H1 (cell line): Measurements from ENCODE around the gene SNX30. TPM values are rescaled to one million over a fixed set of nuclear protein-coding genes. Genes with fewer than 3 reads are reported as not detected.

Experiments
- CHD7 ChIP-seq: fragments of 300-600 bp; sonication (generic); IDR thresholded peaks from 2 replicates; pipeline ENCODE4 v1.7.1; 2012; ENCODE audit warnings: low read length, moderate library complexity, mild to moderate bottlenecking, inconsistent platforms; ENCODE audit not compliant: insufficient replicate concordance
- CTCF ChIP-seq, 3 experiments: IDR thresholded peaks; 1 replicate in 2 of 3; 2 replicates in 1 of 3; pipeline versions ENCODE4 v1.5.1 to v1.6.1; 2011; ENCODE audit warnings: low read length in 3 of 3, mild to moderate bottlenecking in 3 of 3, inconsistent platforms in 2 of 3, low read depth in 1 of 3, moderate library complexity in 1 of 3; ENCODE audit not compliant: insufficient read depth in 1 of 3; ENCODE audit errors: control extremely low read depth in 1 of 3
- GABPA ChIP-seq: IDR thresholded peaks from 2 replicates; pipeline ENCODE4 v1.6.1; 2011; ENCODE audit warnings: mild to moderate bottlenecking, low read length, moderate library complexity, borderline replicate concordance; ENCODE audit not compliant: insufficient read depth
- RAD21 ChIP-seq, 2 experiments: IDR thresholded peaks in 1 of 2; conservative IDR thresholded peaks in 1 of 2; 2 replicates each; pipeline ENCODE4 v1.6.1; 2011; ENCODE audit warnings: low read depth in 2 of 2, low read length in 2 of 2, improper control_type of control experiment in 1 of 2, inconsistent platforms in 1 of 2, mild to moderate bottlenecking in 1 of 2, moderate library complexity in 1 of 2
- SIX5 ChIP-seq: IDR thresholded peaks from 2 replicates; pipeline ENCODE4 v1.6.1; 2011; ENCODE audit warnings: mild to moderate bottlenecking, low read depth, low read length
- SP2 ChIP-seq: IDR thresholded peaks from 2 replicates; pipeline ENCODE4 v1.6.1; 2012; ENCODE audit warnings: mild to moderate bottlenecking, low read length, inconsistent platforms
- SP4 ChIP-seq: IDR thresholded peaks from 2 replicates; pipeline ENCODE4 v1.6.1; 2012; ENCODE audit warnings: low read length, inconsistent platforms
- TAF7 ChIP-seq: optimal IDR thresholded peaks from 2 replicates; pipeline ENCODE3; 2011; ENCODE audit warnings: low read depth, mild to moderate bottlenecking, inconsistent platforms, low read length, moderate library complexity, borderline replicate concordance
- polyA plus RNA-seq, 7 experiments: library from polyadenylated mRNA; depleted of rRNA in 3 of 7; stranded (reverse) in 5 of 7; unstranded in 2 of 7; fragments of >200 nt in 5 of 7; fragments of 200-250 nt in 2 of 7; gene quantifications; 1 replicate in 5 of 7; 2 replicates in 1 of 7; 4 replicates in 1 of 7; pipeline versions ENCODE4 v1.2.1 to v1.2.3, GENCODE V29; 2011 to 2013; ENCODE audit warnings: missing spikeins in 2 of 7, mixed read lengths in 2 of 7
- total RNA-seq: library from RNA; stranded (reverse); fragmentation: NEBNext Ultra II Directional; extraction: Animal tissue kit (Norgen Biotek cat#: 25700); gene quantifications from 2 replicates; pipeline ENCODE4 v1.2.1, GENCODE V29; 2021

Gene SNX30
- total and polyA plus RNA-seq, 2 of the 8 experiments (the other 6 are each of a cell fraction or from before 2014, with no cell fraction given), result 4.0 to 12.2 TPM

- TF ChIP-seq CHD7 (no peak), RAD21 (IDR thresholded peaks at IDR 0.05 in 1 of 2, conservative IDR thresholded peaks at IDR 0.05 in 1 of 2; ENCODE audit: low read depth in 2 of 2, low read length in 2 of 2) (peak; percentile 76 to 83), CTCF (IDR thresholded peaks at IDR 0.05; ENCODE audit: control extremely low read depth in 1 of 3, insufficient read depth in 1 of 3, low read depth in 1 of 3, low read length in 3 of 3) (peak in 2 of 3 experiments; percentile 75 to 78; a peak in 3 of 4 replicates), SP4 (no peak), SIX5 (no peak), TAF7 (no peak), SP2 (no peak), GABPA (no peak)
Observed at GRCh38 chr9:112921549-112921948, 171.0 kb downstream of the SNX30 start (continued).
